Caco-2 (cell line): ENCODE measurements around the gene RUNX1. TPM values are rescaled to one million over a fixed set of nuclear protein-coding genes. Genes with fewer than 3 reads are reported as not detected.

ENCODE experiments used
- BruUV-seq: library from RNA; stranded (reverse); fragments of 400-500 nt; replicated peaks from 2 replicates; lab custom pipeline; 2021; lab: Mats Ljungman, UMichigan
- CTCF ChIA-PET: fragments of 300-600 bp; sonication (Branson Sonifier 250); formaldehyde crosslinking; loops from one replicate; lab custom pipeline; 2022; ENCODE audit warnings: antibody characterized with exemption; lab: Charles Lee
- POLR2A ChIA-PET: fragments of 300-600 bp; sonication (Branson Sonifier 250); formaldehyde crosslinking; loops from one replicate; lab custom pipeline; 2022; ENCODE audit warnings: antibody characterized with exemption; lab: Charles Lee
- DNase-seq, 2 experiments: peaks; one replicate each; pipeline versions ENCODE4 v3.0.0 to v3.0.0-alpha.2; 2020 to 2022
- H3K27me3 ChIP-seq: replicated peaks from 2 replicates; pipeline ENCODE4 v1.6.0; 2011; ENCODE audit warnings: low read length; ENCODE audit not compliant: control insufficient read depth, insufficient read depth
- H3K36me3 ChIP-seq: 2 replicates; pipeline ENCODE4 v1.5.1; 2011; ENCODE audit warnings: low read length; ENCODE audit not compliant: control insufficient read depth, insufficient read depth
- H3K4me1 ChIP-seq: fragments of 250-450 bp; sonication (Bioruptor Pico); 2 replicates; pipeline ENCODE4 v1.5.1; 2020; ENCODE audit warnings: mild to moderate bottlenecking
- H3K4me3 ChIP-seq: 2 replicates; pipeline ENCODE4 v1.5.1; 2011; ENCODE audit warnings: low read depth, mild to moderate bottlenecking, control low read depth, low read length
- H3K9me3 ChIP-seq: fragments of 250-450 bp; sonication (Bioruptor Pico); 2 replicates; pipeline ENCODE4 v1.5.1; 2020; ENCODE audit warnings: mild to moderate bottlenecking, moderate library complexity
- H3K27ac Mint-ChIP-seq: one replicate; pipeline ENCODE4 v1.8.0; 2022; ENCODE audit warnings: mixed read lengths; ENCODE audit not compliant: unreplicated experiment
- H3K27me3 Mint-ChIP-seq: one replicate; pipeline ENCODE4 v1.8.0; 2022; ENCODE audit warnings: mixed read lengths; ENCODE audit not compliant: insufficient read depth, unreplicated experiment
- H3K36me3 Mint-ChIP-seq: one replicate; pipeline ENCODE4 v1.8.0; 2022; ENCODE audit warnings: mild to moderate bottlenecking, mixed read lengths; ENCODE audit not compliant: insufficient read depth, unreplicated experiment
- H3K4me1 Mint-ChIP-seq: one replicate; pipeline ENCODE4 v1.8.0; 2022; ENCODE audit warnings: low read depth, mixed read lengths; ENCODE audit not compliant: unreplicated experiment
- H3K4me3 Mint-ChIP-seq: one replicate; pipeline ENCODE4 v1.8.0; 2022; ENCODE audit warnings: mild to moderate bottlenecking, moderate library complexity, mixed read lengths; ENCODE audit not compliant: unreplicated experiment
- H3K9me3 Mint-ChIP-seq: one replicate; pipeline ENCODE4 v1.8.0; 2022; ENCODE audit warnings: mixed read lengths; ENCODE audit not compliant: unreplicated experiment
- CTCF ChIP-seq, 2 experiments: fragments of 200-600 bp in 1 of 2; IDR thresholded peaks; 1 replicate in 1 of 2; 2 replicates in 1 of 2; pipeline versions ENCODE4 v1.5.1 to v1.8.0; 2011 to 2022; ENCODE audit warnings: antibody characterized with exemption in 1 of 2, control low read depth in 1 of 2, inconsistent platforms in 1 of 2, low read depth in 1 of 2, low read length in 1 of 2, mild to moderate bottlenecking in 1 of 2, moderate library complexity in 1 of 2; ENCODE audit not compliant: insufficient read depth in 1 of 2, severe bottlenecking in 1 of 2, unreplicated experiment in 1 of 2
- intact Hi-C: fragments of 100-400 bp; cut with micrococcal nuclease; formaldehyde crosslinking; loops from one replicate; pipeline ENCODE4 v1.10.0; 2022; ENCODE audit not compliant: unreplicated experiment
- total RNA-seq: library from RNA; stranded (reverse); gene quantifications from 2 replicates; pipeline ENCODE4 v1.2.3, GENCODE V29; 2022

Gene RUNX1
- total RNA-seq, 1 experiment from 2014 or later: 11.7 TPM

GRCh38 chr21:34992736-34993398 lies 56.2 kb downstream of the RUNX1 start:
- ChIA-PET POLR2A (no interaction called here), CTCF (no interaction called here)
- no peak for TF ChIP-seq CTCF (IDR thresholded peaks at IDR 0.05; ENCODE audit: insufficient read depth in 1 of 2, low read depth in 1 of 2, low read length in 1 of 2, severe bottlenecking in 1 of 2, unreplicated experiment in 1 of 2)
- no TSS peak for BruUV-seq
- H3K27ac Mint-ChIP-seq: no peak overlapping the region
- no peaks in the 10 kb centered on the region for H3K4me1 ChIP-seq
- no peaks in the 10 kb centered on the region for H3K36me3 ChIP-seq
- H3K27me3 Mint-ChIP-seq: no peaks in the 10 kb centered on the region
- H3K36me3 Mint-ChIP-seq: no peaks in the 10 kb centered on the region
- intact Hi-C loops: no loop called here
- no peaks in the 10 kb centered on the region for H3K9me3 Mint-ChIP-seq
- no peaks in the 10 kb centered on the region for H3K9me3 ChIP-seq
- DNase-seq: no peak
- H3K4me3 Mint-ChIP-seq: no peak overlapping the region
- H3K27me3 ChIP-seq: no peaks in the 10 kb centered on the region
- no peak overlapping the region for H3K4me3 ChIP-seq
- H3K4me1 Mint-ChIP-seq: no peaks in the 10 kb centered on the region

- no peak for TF ChIP-seq CTCF (IDR thresholded peaks at IDR 0.05; ENCODE audit: insufficient read depth in 1 of 2, low read depth in 1 of 2, low read length in 1 of 2, severe bottlenecking in 1 of 2, unreplicated experiment in 1 of 2)
- Histone ChIP-seq H3K9me3 (no peaks in the 10 kb centered on the region), H3K4me1 (no peaks in the 10 kb centered on the region), H3K27me3 (no peaks in the 10 kb centered on the region), H3K36me3 (no peaks in the 10 kb centered on the region), H3K4me3 (no peak overlapping the region)
- H3K9me3 Mint-ChIP-seq: no peaks in the 10 kb centered on the region
- peaks cover 3% of the 10 kb centered on the region for H3K4me1 Mint-ChIP-seq
- DNase-seq: no peak
- intact Hi-C loops: no loop called here
- CTCF ChIA-PET: no interaction called here
- H3K27me3 Mint-ChIP-seq: no peaks in the 10 kb centered on the region
- H3K36me3 Mint-ChIP-seq: no peaks in the 10 kb centered on the region
- H3K4me3 Mint-ChIP-seq: no peak overlapping the region
- no TSS peak for BruUV-seq
- POLR2A ChIA-PET: no interaction called here
- no peak overlapping the region for H3K27ac Mint-ChIP-seq
These were observed 56.9 kb downstream of the RUNX1 start for GRCh38 chr21:34992180-34992579.

- no peaks in the 10 kb centered on the region for H3K4me1 ChIP-seq
- CTCF ChIA-PET: no interaction called here
- Mint-ChIP-seq H3K4me3 (no peak overlapping the region), H3K36me3 (no peaks in the 10 kb centered on the region), H3K9me3 (no peaks in the 10 kb centered on the region), H3K27ac (no peak overlapping the region), H3K4me1 (peaks cover 5% of the 10 kb centered on the region), H3K27me3 (no peaks in the 10 kb centered on the region)
- DNase-seq: no peak
- no peak overlapping the region for H3K4me3 ChIP-seq
- no peaks in the 10 kb centered on the region for H3K36me3 ChIP-seq
- TF ChIP-seq CTCF (IDR thresholded peaks at IDR 0.05; ENCODE audit: insufficient read depth in 1 of 2, low read depth in 1 of 2, low read length in 1 of 2, severe bottlenecking in 1 of 2, unreplicated experiment in 1 of 2): no peak
- POLR2A ChIA-PET: no interaction called here
- H3K9me3 ChIP-seq: no peaks in the 10 kb centered on the region
- BruUV-seq: no TSS peak
- H3K27me3 ChIP-seq: no peaks in the 10 kb centered on the region
- intact Hi-C loops: no loop called here
These were observed 57.6 kb downstream of the RUNX1 start for GRCh38 chr21:34991366-34991957.
